ENCODE measurements around the gene ITFG2.
"Not testable (repeated sequence)": the region's sequence is repeated elsewhere in the genome, so short reads cannot be mapped to it uniquely, and the experiment has no call there.

The ITFG2 gene

DNA sequence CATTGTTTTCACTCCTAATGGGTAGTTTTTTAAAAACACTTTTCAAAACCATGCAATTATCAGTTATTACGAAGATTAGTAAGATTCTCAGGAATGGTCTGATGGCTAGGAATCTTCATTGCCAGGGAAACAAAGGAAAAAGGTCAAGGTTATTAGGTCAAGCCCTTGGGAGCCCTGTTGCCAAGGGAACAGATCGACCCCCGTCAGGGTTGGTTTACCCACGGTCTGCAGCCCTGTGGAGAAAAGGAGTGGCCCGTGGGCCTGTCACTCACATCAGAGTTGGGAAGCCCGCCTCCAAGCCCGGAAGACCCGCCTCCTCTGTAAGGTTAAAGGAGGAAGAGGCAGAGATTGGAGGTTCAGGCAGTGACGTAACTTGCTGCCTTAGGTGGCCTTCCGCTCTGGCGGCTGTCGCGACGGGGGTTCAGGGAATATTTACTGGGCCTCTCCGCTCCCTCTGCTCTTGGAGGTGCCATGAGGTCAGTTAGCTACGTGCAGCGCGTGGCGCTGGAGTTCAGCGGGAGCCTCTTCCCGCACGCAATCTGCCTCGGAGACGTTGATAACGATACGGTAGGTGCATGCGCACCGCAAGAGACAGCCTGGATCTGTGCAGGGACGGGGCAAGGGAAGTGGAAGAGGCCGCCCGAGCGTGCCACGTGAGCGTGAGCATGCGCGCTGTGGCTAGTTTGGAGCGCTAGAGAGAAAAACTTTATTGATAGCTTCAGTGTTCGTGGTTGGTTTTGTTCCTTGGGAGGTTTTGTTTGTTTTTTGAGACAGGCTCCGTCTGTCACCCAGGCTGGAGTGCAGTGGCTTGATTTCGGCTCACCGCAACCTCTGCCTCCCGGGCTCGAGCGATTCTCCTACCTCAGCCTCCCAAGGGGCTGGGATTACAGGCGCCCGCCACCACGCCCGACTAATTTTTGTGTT, at the start of gene ITFG2:
Gene ITFG2 (plus strand): TSS at position 379 of the 924 bp plus-strand sequence. CDS start 93 bp downstream, at position 472.
- DNase-seq, result peak; percentile 95

DNA sequence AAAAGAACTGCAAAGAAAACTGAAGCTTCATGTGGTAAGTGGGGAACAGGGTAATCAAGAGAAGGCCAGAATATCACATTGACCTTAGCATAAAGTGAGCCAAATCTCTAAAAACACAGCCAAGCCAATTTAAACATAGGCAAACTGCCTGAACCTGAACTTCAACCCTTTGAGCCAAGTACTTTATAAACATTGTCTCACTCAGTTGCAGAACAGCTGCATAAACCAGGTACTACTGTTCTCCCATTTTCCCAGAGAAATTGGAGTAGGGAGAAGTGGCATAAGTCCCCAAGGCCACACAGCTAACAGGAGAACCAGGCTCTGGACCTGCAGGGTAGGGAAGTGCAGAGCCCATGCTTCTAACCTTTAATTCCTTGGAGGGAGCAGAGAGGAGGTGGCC, 48.1 kb upstream of the ITFG2 start:
- no peak for DNase-seq

DNA sequence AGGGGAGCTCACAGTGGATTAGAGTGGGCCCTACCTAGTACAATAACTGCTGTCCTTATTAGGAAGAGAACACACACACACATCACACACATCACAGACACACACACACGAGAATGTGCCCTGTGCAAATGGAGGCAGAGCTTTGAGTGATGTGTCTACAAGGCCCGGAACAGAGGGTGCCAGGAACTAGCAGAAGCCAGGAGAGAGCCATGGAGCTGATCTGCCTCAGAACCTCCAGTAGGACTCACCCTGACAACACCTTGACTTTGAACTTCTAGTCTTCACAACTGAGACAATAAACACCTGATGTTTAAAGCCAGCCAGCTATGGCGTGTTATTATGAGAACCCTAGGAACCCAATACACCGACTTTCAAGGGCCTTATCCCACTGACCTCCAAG, 47.4 kb upstream of the ITFG2 start:
- no peak for DNase-seq

DNA sequence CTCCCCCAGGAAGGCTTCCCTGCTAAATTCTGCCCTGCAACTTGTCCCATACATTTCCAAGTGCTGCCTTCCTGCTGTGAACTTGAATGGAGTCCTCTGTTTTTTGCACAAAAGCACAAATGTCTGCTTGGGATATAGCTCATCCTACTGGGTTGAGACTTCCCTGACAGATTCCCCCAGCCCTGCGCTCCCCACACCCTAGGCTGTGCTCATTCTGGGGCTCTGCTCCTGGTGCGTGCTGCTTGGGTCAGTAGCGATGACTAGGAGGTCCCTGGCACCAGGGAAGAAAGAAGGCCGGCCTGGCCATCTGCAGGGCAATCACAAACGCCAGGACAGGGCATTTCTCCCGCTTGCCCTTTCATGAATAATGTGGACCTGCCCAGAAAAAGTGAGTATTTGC, 46.9 kb upstream of the ITFG2 start:
- no peak for DNase-seq

DNA sequence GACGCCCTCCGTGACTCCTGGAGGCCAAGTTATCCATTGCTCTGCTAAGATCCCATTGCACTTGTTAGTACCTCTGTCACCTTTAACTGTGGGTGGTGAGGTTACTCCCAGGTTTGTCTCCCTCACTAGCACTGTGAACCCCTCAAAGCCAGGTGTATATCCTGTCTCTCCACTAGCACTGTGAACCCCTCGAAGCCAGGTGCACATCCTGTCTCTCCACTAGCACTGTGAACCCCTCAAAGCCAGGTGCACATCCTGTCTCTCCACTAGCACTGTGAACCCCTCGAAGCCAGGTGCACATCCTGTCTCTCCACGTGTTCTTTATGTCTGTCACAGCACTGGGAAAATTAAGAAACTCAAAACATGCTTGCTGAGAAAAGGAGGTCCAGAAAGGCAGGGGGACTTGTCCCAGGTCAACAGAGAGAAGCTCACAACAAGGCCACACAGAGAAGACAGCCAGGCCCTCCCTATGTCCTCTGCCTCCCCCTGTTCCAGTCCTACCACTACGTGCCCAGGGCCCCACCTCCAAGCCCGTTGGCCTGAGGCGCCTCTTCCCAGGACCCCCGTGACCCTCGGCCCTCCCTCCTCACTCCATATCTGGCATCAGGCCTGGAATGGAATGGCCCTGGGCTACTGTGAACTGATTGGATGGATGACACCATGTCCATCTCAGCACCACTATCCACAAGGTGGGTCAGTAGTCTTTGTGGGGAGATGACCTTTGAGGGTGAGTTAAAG, 44.1 kb upstream of the ITFG2 start:
- no peak for DNase-seq

DNA sequence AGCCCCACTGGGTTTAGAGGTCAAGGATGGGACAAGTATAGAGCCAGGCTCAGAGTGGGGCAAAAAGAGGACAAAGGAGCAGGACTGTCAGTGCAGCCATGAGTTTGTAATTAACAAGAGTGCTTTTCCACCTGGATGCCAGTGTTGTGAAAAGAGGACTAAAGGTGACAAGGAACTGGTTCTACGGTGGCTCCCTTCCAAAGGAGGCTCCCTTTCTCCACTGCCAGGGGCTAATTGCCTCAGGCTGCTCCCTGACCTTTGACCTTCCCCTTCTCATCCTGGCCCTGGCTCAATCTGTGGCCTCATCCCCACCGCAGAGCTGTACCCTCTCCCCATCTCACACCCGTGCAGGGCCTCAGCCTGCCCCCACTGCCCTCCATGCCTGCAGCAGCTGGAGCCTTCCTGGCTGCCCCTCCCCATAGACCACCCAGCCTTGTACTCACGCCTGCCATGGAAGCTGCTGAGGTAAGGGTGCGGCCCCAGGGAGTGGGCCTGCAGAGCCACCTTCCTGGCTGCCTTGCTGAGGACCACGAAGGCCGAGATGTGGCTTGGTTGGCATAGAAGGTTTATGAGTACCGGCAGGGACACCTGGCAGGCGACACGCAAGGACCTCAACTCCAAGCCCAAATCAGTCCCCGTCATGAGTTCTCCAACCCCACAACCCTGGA, 42.5 kb upstream of the ITFG2 start:
- no peak for DNase-seq

DNA sequence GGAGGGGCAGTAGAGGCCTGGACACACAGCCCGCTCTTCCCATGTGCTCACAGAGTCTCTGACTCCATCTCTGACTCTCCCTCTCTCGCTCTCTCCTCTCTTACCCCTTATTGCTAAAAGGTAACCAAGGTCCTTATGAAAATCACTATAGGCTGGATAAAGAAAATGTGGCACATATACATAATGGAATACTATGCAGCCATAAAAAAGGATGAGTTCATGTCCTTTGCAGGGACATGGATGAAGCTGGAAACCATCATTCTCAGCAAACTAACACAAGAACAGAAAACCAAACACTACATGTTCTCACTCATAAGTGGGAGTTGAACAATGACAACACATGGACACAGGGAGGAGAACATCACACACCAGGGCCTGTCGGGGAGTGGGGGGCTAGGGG, 41.9 kb upstream of the ITFG2 start:
- DNase-seq, result not testable (repeated sequence)

DNA sequence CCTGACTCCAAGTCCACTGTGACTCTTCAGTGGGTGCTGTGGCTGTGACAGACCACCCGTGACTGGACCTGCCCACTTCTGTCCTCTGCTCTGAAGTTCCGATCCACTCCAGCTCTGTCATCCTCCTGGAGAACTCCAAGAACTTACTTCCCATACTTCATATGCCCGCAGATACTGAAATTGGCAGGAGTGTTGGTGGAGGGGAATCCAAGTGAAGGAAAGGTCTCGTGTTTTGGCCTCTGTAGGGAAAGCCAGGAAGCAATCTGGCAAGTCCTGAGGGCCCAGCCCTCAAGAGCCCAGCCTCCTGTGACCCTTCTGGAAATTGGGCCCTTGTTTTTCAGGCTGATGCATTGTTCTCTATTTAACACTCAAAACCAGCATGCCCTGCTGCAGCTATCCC, 40.1 kb upstream of the ITFG2 start:
- DNase-seq, result no peak

DNA sequence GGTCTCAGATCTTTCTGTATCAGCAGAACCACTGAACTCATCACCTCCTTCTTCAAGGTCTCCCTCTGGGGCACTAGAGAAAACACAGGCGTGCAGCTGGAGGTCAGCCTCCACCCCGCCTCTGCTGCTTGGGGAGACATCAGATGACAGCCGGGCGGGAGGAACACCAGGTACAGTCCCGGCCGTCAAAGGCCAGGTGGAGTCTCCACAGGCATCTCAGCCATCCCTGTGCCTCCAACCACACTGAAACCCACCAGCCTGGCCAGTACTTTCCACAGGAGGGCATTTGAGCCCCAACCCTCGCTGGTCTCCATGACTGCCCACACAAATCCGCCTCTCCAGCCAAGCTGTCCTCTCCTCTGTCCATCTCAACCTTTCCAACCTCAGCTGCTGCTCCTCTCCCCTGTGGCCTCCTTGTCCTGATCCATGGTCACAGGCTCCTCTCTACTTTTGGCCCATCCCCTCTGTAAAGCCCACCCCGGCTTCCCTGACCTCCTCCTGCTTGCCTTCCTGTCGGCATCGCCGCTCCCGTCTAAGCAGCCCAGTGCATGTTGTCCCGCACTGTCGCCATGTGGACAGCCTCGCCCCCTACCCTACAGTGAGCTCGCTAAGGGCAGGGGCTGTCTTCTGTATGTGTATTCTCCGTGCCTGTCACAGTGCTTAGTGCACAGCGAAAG, 39.1 kb upstream of the ITFG2 start:
- no peak for DNase-seq

DNA sequence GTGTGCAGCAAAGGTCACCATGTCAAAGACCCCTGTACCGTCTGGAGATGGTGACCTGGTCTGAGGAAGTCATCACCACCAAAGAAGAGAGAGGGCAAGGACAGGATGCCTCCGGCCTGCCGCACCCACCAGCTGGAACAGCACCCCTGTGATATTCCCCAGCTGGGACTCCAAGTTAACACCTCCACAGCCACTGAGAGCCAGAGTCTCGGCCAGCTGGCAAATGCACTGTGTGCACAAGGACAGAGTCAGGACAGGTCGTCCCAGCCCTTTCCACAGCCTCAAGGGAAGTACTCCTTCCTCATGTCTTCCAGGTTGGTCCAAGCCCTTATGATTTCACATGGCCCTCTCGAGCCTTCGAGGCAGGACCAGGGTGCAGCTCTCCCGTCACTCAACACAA, 37.0 kb upstream of the ITFG2 start:
- DNase-seq, result no peak

DNA sequence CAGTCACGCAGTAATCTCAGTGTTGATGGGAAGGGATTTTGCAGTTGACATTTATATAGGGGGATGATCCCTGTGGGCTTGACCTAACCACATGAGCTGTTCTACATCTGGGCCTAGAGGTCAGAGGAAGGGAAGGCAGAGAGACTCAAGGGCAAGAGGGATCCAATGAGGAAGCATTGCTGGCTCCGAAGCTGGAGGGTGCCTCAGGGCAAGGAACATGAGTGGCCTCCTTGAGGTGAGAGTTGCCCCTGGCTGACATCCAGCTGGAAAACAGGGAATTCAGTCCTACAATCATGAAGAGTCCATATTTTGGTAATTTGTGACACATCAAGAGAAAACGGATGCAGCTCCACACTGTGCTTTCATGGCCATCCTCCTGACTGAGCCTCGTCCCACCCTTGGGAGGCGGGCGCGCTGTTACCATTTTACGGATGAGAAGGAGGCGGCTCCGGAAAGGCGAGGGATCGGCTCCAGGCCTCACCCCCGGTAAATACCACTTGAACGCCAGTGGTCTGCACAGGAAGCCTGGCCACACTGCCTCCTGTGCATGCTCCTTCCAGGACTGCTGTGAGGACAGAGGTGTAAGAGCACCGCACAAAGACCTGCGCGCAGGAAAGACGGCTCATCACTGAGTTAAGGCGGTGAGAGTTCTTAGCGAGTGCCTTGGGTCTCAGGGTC, 36.2 kb upstream of the ITFG2 start:
- no peak for DNase-seq

DNA sequence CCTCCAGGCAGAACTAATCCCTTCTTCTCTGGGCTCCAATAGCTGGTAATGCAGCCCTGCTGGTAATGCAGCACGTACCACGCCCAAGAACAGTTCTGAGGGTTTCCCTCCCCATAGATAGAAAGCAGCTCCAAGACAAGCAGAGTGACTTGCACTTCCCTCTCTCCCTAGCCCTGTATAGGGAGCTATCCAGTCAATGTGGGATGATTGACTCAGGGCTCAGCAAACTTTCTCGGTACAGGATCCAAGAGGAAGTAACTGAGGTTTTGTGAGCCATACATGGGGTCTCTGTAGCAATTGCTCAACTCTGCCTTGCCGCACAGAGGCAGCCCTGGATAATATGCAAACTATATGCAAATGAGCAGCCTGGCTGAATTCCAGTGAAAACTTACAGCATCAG, 33.2 kb upstream of the ITFG2 start:
- DNase-seq, result no peak

DNA sequence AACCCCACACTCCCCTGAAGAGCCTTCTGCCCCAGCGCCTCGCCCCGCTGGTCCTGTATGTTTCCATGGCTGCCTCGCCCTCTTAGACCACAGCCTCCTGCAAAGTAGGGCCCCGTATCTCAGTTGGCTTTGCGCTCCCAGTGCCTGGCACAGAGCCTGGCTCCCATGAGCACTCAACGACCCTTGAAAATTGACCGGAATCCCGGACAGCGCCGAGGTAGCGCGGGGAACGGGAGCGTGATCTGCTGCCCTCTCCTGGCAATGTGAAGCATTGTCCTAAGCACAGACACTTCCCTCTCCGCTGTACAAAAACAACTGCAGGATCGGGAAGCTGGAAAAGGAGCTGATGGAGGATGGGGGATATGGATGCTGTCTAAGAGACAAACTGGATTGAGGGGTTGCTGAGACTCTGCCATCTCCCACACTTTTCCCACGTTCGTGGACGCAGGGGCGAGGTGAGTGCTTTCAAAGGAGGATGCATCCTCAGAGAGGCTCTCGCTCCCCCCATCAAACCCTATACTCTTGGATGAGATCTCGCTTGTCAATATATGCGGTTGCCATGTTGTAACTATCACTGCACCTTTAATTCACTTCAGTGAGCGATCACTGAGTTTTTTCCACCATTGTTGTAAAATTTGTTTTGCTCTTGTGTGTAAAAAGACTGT, 28.4 kb upstream of the ITFG2 start:
- no peak for DNase-seq

DNA sequence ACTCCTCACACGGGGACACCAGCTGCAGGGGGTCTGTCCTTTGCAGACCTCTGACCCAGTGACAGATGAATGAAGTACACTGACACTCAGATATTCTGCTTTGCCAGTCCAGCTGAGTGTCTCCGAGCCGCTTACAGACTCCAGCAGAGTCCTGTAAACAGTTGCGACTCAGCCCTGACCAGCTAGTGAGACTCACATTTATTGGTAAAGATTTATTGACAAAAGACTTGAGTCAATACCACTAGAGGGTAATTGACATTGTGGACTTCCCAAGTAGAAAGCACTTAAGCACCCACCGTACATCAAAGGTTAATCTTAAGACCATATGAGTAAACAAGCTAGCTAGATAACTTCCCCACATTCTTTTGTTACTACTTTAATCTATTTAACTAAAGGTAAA, 27.5 kb upstream of the ITFG2 start:
- DNase-seq, result no peak

DNA sequence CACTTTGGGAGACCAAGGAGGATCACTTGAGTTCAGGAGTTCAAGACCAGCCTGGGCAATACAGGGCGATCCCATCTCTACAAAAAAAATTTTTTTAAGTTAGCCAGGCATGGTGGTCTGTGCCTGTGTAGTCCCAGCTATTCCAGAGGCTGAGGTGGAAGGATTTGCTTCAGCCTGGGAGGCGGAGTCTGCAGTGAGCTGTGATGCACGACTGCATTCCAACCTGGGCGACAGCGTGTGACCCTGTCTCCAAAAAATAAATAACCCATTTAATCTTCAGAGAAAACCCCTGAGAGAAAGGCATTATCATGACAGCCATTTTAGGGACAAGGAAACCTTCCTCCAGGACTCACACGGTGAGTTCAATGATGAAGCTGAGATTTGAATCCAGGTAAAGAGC, 21.4 kb upstream of the ITFG2 start:
- no peak for DNase-seq

DNA sequence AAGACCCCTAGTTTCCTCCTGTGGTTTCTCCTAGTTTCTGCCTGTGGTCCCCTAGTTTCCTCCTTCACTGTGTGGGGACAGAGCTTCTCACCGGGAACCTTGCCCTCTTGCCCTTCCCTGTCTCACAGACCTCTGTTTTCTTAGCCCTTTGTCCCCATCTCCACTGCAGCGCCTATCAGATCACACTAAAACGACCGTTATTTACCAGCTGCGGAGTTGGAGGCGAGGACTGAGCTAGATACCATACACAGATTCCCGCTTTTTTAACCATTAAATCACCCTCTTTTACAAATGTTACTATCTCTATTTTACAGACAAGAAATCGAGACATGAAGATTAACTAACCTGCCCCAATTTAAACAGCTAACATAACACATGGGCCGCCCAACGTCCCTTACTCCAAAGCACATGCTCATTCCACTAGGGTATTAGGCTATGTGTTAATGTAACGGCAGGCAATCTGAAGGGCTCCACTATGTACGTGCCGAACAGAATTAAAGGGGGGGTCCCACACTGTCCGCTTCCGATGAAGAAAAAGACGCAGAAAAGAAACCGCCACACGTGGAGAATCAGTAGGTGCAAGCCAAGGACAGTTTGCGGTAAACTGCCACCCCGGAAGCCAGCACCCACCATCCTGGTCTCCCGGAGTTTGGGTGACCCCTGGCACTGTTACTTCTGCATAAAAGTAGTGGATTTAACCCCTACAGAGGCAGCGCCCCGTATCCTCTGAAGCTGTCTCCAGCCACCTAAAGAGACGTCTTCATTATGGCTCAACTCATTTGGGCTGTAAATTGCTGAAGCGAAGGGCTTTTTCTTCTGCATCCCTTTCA, 19.6 kb upstream of the ITFG2 start:
- no peak for DNase-seq

DNA sequence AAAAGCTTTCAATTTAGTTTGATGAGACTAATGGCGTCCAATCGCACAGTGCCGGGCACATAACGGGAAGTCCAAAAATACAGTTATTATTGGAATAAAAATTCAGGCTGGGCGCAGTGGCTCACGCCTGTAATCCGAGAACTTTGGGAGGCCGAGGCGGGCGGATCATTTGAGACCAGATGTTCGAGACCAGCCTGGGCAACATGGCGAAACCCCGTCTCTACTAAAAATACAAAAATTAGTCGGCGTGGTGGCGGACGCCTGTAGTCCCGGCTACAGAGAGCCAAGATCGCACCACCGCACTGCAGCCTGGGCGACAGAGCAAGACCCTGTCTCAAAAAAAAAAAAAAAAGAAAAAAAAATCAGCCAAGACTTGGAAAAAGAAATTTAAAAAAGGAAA, 18.9 kb upstream of the ITFG2 start:
- DNase-seq, result no peak

DNA sequence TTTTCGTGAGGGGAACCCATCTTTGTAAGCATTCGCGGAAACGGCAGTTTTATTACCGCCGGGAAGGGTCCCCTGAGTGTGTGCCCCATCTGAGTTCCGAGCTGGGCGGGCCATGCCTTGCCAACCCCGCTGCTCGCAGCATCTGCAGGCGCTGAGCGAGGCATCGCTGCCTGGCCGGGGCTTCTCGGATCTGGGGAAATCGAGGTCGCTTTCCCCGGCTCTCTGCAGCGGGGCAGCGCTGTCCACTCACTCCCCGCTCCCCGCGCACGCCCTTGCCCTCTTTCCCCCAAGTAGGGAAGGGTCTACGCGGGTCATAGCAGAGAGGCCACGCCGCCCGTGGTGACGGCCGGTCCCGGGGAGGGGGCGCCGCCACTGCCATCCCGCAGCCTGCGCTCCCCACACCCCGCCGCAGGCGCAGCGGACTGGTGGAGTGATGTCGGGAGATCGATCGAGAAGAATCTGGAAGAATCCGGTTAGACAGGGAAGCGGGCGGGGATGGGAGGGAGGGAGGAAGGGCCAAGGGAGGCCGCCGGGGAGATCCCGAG, 18.2 kb upstream of the ITFG2 start:
- DNase-seq, result no peak

DNA sequence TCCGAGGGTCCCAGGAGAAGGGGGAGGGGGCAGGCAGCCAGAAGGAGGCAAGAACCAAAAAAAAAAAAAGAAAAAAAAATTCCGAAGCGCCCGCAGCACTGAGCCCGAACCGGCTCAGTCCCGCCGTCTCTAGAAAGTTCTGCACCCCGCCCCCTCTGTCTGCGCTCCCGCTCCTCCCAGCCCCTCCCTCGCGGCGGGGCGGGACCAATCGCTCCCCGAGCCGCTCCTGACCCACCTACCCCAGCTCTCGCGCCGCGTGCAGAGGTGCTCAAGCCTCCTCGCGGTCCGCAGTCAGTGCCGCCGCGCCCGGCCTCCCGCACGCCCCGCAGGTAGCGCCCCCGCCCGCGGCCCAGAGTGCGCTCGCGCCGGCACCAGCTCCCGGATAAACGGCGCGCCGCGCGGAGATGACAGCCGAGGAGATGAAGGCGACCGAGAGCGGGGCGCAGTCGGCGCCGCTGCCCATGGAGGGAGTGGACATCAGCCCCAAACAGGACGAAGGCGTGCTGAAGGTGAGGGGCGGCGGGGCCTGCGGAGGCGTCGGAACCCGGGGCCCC, 17.7 kb upstream of the ITFG2 start, which contains the start of gene FKBP4:
Gene FKBP4 (plus strand): TSS at position 235 of the 554 bp plus-strand sequence. CDS start 170 bp downstream, at position 405.
- DNase-seq, result peak; percentile 68
